Prostate gland (tissue), 2 donors: ENCODE results near the gene SPATC1L. TPM values are rescaled to one million over a fixed set of nuclear protein-coding genes. Genes with fewer than 3 reads are reported as not detected.
A peak's percentile ranks its signal among the peaks of the same experiment; 100 is the strongest.

ENCODE experiments used
- DNase-seq: peaks from one replicate; pipeline ENCODE4 v3.0.0-alpha.2; 2019; ENCODE audit warnings: low spot score
- H3K27ac ChIP-seq, 2 donors: fragments of 200-600 bp; sonication (generic); 2 replicates each; pipeline ENCODE4 v1.5.1; 2017 to 2019
- H3K27me3 ChIP-seq: fragments of 200-600 bp; sonication (generic); replicated peaks from 2 replicates; pipeline ENCODE4 v1.5.1; 2019; ENCODE audit not compliant: insufficient read depth
- H3K36me3 ChIP-seq, 2 donors: fragments of 200-600 bp; sonication (generic); 1 replicate in 1 of 2; 2 replicates in 1 of 2; pipeline versions ENCODE4 v1.5.1 to v1.8.1; 2017 to 2019
- H3K4me1 ChIP-seq: fragments of 200-600 bp; sonication (generic); replicated peaks from 2 replicates; pipeline ENCODE4 v1.5.1; 2019
- H3K4me3 ChIP-seq, 2 donors: fragments of 200-600 bp; sonication (generic); 2 replicates each; pipeline ENCODE4 v1.5.1; 2017 to 2019
- H3K9me3 ChIP-seq: fragments of 200-600 bp; sonication (generic); 2 replicates; pipeline ENCODE4 v1.5.1; 2017
- CTCF ChIP-seq, 4 experiments: fragments of 200-600 bp in 2 of 4; fragments of 450-650 bp in 2 of 4; sonication (generic) in 2 of 4; IDR thresholded peaks; 1 replicate in 3 of 4; 2 replicates in 1 of 4; pipeline ENCODE4 v1.5.1; 2016 to 2019; ENCODE audit warnings: antibody characterized with exemption in 4 of 4, mild to moderate bottlenecking in 2 of 4, moderate library complexity in 2 of 4
- POLR2A ChIP-seq: fragments of 450-650 bp; IDR thresholded peaks from one replicate; pipeline ENCODE4 v1.6.1; 2016; ENCODE audit warnings: antibody characterized with exemption, mild to moderate bottlenecking
- POLR2AphosphoS5 ChIP-seq: sonication (generic); formaldehyde crosslinking; IDR thresholded peaks from one replicate; pipeline ENCODE4 v1.6.1; 2017; ENCODE audit warnings: antibody characterized with exemption
- WGBS: methylation state at CpG from one replicate; pipeline ENCODE4 v1.1.5; 2018; 5-methylcytosine and 5-hydroxymethylcytosine counted together
- intact Hi-C: fragments of 100-400 bp; cut with DNase I; formaldehyde crosslinking; loops from one replicate; pipeline ENCODE4 v1.14.2; 2022
- total RNA-seq, 2 donors: library from RNA; depleted of rRNA; stranded (reverse); fragments of >200 nt; gene quantifications; one replicate each; pipeline ENCODE4 v1.1.0, GENCODE V29; 2016

SPATC1L gene
- total RNA-seq, 2 donors from 2014 or later: 42.0 to 79.4 TPM

- no peak for DNase-seq
- intact Hi-C loops: no loop called here
- Histone ChIP-seq H3K27ac (peak overlapping the region in 1 of 2 donors; percentile 43), H3K27me3 (no peaks in the 10 kb centered on the region), H3K4me3 (no peak overlapping the region), H3K36me3 (no peaks in the 10 kb centered on the region), H3K4me1 (peaks cover 9% of the 10 kb centered on the region), H3K9me3 (no peaks in the 10 kb centered on the region)
- 78% methylated on average over 10 of the region's 11 CpGs for WGBS
- TF ChIP-seq POLR2AphosphoS5 (no peak), POLR2A (no peak), CTCF (IDR thresholded peaks at IDR 0.05) (no peak)
These were observed 38.3 kb upstream of the SPATC1L start for GRCh38 chr21:46222436-46223116.

GRCh38 chr21:46221664-46222435, 37.6 kb upstream of the SPATC1L start:
- WGBS: 90% methylated on average over 16 of the region's 16 CpGs
- DNase-seq: no peak
- TF ChIP-seq CTCF (IDR thresholded peaks at IDR 0.05) (no peak), POLR2A (no peak), POLR2AphosphoS5 (no peak)
- Histone ChIP-seq H3K36me3 (no peaks in the 10 kb centered on the region), H3K4me1 (peaks cover 9% of the 10 kb centered on the region), H3K27ac (peak overlapping the region in 1 of 2 donors; percentile 43), H3K4me3 (no peak overlapping the region), H3K9me3 (no peaks in the 10 kb centered on the region), H3K27me3 (no peaks in the 10 kb centered on the region)
- intact Hi-C loops: no loop called here

DNA sequence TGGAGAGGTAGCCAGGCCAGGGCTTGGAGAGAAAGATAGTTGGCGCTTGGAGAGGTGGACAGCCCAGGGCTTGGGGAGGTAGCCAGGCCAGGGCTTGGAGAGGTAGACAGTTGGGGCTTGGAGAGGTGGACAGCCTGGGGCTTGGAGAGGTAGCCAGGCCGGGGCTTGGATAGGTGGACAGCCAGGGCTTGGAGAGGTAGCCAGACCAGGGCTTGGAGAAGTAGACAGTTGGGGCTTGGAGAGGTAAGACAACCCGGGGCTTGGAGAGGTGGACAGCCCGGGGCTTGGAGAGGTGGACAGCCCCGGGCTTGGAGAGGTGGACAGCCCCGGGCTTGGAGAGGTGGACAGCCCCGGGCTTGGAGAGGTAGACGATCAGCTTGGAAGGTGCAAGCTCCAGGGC, 36.6 kb upstream of the SPATC1L start:
- 89% methylated on average over 8 of the region's 8 CpGs for WGBS
- DNase-seq: no peak

GRCh38 chr21:46220275-46220810, 36.1 kb upstream of the SPATC1L start:
- H3K36me3 ChIP-seq: no peaks in the 10 kb centered on the region
- WGBS: 76% methylated on average over 13 of the region's 13 CpGs
- H3K27ac ChIP-seq: peak overlapping the region in 1 of 2 donors; percentile 73
- H3K27me3 ChIP-seq: no peaks in the 10 kb centered on the region
- no peaks in the 10 kb centered on the region for H3K9me3 ChIP-seq
- DNase-seq: no peak
- intact Hi-C loops: no loop called here
- peaks cover 4% of the 10 kb centered on the region for H3K4me1 ChIP-seq
- H3K4me3 ChIP-seq: no peak overlapping the region
- TF ChIP-seq POLR2AphosphoS5: no peak
- no peak for TF ChIP-seq CTCF (IDR thresholded peaks at IDR 0.05)
- no peak for TF ChIP-seq POLR2A

More for the DNA sequence above, 36.6 kb upstream of the SPATC1L start:
- Histone ChIP-seq H3K4me3 (no peak overlapping the region), H3K27me3 (no peaks in the 10 kb centered on the region), H3K4me1 (peaks cover 4% of the 10 kb centered on the region), H3K27ac (peak overlapping the region in 1 of 2 donors; percentile 73), H3K36me3 (no peaks in the 10 kb centered on the region), H3K9me3 (no peaks in the 10 kb centered on the region)
- intact Hi-C loops: no loop called here
- TF ChIP-seq POLR2A: no peak
- TF ChIP-seq POLR2AphosphoS5: no peak
- TF ChIP-seq CTCF (IDR thresholded peaks at IDR 0.05): no peak
